ENCODE data around the gene MYRFL. TPM values are rescaled to one million over a fixed set of nuclear protein-coding genes. Genes with fewer than 3 reads are reported as not detected.

MYRFL gene
- total RNA-seq, 1 donor from 2014 or later, result not detected

GRCh38 chr12:69873429-69873828, 48.4 kb downstream of the MYRFL start:
- H3K27ac ChIP-seq, result no peak overlapping the region
- no peaks in the 10 kb centered on the region for H3K27me3 ChIP-seq
- TF ChIP-seq POLR2AphosphoS5 (IDR thresholded peaks at IDR 0.05; ENCODE audit: insufficient read depth in 1 of 2, low read depth in 1 of 2) (no peak), CTCF (IDR thresholded peaks at IDR 0.05) (no peak), POLR2A (IDR thresholded peaks at IDR 0.05) (no peak)
- H3K4me1 ChIP-seq, result no peaks in the 10 kb centered on the region
- intact Hi-C loops (cut with DNase I), result no loop called here
- H3K9me3 ChIP-seq, result no peaks in the 10 kb centered on the region
- no peak for DNase-seq (ENCODE audit: extremely low spot score in 2 of 2)
- no peak overlapping the region for H3K4me3 ChIP-seq
- no peaks in the 10 kb centered on the region for H3K36me3 ChIP-seq

GRCh38 chr12:69874606-69875005, 49.6 kb downstream of the MYRFL start:
- TF ChIP-seq POLR2AphosphoS5 (IDR thresholded peaks at IDR 0.05; ENCODE audit: insufficient read depth in 1 of 2, low read depth in 1 of 2), result no peak
- no peak for TF ChIP-seq POLR2A (IDR thresholded peaks at IDR 0.05)
- no peak for TF ChIP-seq CTCF (IDR thresholded peaks at IDR 0.05)
- no peaks in the 10 kb centered on the region for H3K9me3 ChIP-seq
- no peaks in the 10 kb centered on the region for H3K27me3 ChIP-seq
- H3K36me3 ChIP-seq, result no peaks in the 10 kb centered on the region
- H3K27ac ChIP-seq, result no peak overlapping the region
- H3K4me1 ChIP-seq, result peaks cover 8% of the 10 kb centered on the region
- DNase-seq (ENCODE audit: extremely low spot score in 2 of 2), result no peak
- intact Hi-C loops (cut with DNase I), result loop anchor here (5.0 kb wide), 1 partner anchor 703 kb away; no protein-coding TSS in a partner anchor
- no peak overlapping the region for H3K4me3 ChIP-seq

- Histone ChIP-seq H3K4me3 (no peak overlapping the region), H3K9me3 (no peaks in the 10 kb centered on the region)
- intact Hi-C loops (cut with DNase I), result loop anchor here (5.0 kb wide), 1 partner anchor 702 kb away; no protein-coding TSS in a partner anchor
Measured at GRCh38 chr12:69875416-69875935, 50.4 kb downstream of the MYRFL start.

GRCh38 chr12:69879007-69879960, 54.3 kb downstream of the MYRFL start:
- Histone ChIP-seq H3K4me1 (peaks cover 8% of the 10 kb centered on the region), H3K36me3 (no peaks in the 10 kb centered on the region), H3K27ac (no peak overlapping the region), H3K4me3 (peak overlapping the region in 1 of 2 donors; percentile 17), H3K27me3 (no peaks in the 10 kb centered on the region), H3K9me3 (no peaks in the 10 kb centered on the region)
- DNase-seq (ENCODE audit: extremely low spot score in 2 of 2), result no peak
- intact Hi-C loops (cut with DNase I), result loop anchor here (5.0 kb wide), 1 partner anchor 698 kb away; no protein-coding TSS in a partner anchor
- TF ChIP-seq POLR2A (IDR thresholded peaks at IDR 0.05), result no peak
- TF ChIP-seq CTCF (IDR thresholded peaks at IDR 0.05), result peak; percentile 58 to 86 (median 64)

More at GRCh38 chr12:69875416-69875935, 50.4 kb downstream of the MYRFL start:
- no peak for DNase-seq (ENCODE audit: extremely low spot score in 2 of 2)
- Histone ChIP-seq H3K27me3 (no peaks in the 10 kb centered on the region), H3K27ac (no peak overlapping the region), H3K4me1 (peaks cover 8% of the 10 kb centered on the region), H3K36me3 (no peaks in the 10 kb centered on the region)
- no peak for TF ChIP-seq CTCF (IDR thresholded peaks at IDR 0.05)

- no peak overlapping the region for H3K4me3 ChIP-seq
- H3K4me1 ChIP-seq, result peaks cover 8% of the 10 kb centered on the region
- intact Hi-C loops (cut with DNase I), result loop anchor here (10.0 kb wide), 1 partner anchor 844 kb away; no protein-coding TSS in a partner anchor
- H3K27me3 ChIP-seq, result no peaks in the 10 kb centered on the region
- no peak overlapping the region for H3K27ac ChIP-seq
- no peaks in the 10 kb centered on the region for H3K9me3 ChIP-seq
- H3K36me3 ChIP-seq, result no peaks in the 10 kb centered on the region
- no peak for TF ChIP-seq CTCF (IDR thresholded peaks at IDR 0.05)
- no peak for TF ChIP-seq POLR2AphosphoS5 (IDR thresholded peaks at IDR 0.05; ENCODE audit: insufficient read depth in 1 of 2, low read depth in 1 of 2)
- no peak for TF ChIP-seq POLR2A (IDR thresholded peaks at IDR 0.05)
- DNase-seq (ENCODE audit: extremely low spot score in 2 of 2), result no peak
Measured at GRCh38 chr12:69880571-69880970, 55.5 kb downstream of the MYRFL start.

All from vagina (tissue), 2 donors.